GM10847 (cell line): ENCODE results near the gene ATP9A.

Experiments used
- POLR2A ChIP-seq: IDR thresholded peaks from 2 replicates; pipeline ENCODE4 v1.6.1; 2011; ENCODE audit not compliant: insufficient read length; ENCODE audit errors: extremely low read depth

The ATP9A gene

DNA sequence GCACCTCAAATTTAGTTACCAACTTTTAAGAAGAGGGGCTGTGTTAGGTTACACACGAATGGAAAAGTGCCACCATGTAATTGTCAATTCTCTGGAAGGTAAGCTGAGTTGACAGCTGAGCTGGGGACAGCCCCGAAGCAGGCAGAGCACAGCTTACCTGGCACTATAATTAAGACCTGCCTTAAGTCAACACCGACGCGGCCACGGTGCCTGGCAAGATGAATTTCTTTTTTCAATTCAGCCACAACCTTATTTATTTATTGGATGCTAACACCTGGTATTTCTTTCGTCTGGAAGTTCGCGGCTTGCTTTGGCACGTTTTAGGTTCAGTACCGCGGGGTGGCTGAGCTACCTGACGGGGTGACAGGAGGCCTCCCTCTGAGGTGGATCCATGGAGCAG is 185.1 kb downstream of the ATP9A start:
- no peak for TF ChIP-seq POLR2A

DNA sequence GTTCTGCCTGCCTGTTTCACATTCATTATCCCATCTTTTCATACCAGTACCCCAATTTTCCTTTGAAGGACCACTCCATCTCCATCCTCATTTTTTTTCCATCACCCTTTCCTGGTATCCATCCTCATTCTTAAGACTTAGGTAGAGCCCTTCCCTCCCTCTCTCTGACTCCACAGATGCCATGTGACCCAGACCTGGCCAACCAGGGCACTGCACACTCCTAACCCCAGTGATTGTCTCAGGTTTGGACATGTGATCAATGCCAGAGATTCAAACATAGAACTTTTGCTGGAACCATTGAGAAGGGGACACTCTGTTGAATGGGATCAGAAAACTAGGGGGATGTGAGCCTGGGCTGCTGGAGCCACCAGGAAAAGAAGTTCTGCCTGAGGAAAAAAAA is 186.6 kb downstream of the ATP9A start:
- no peak for TF ChIP-seq POLR2A

DNA sequence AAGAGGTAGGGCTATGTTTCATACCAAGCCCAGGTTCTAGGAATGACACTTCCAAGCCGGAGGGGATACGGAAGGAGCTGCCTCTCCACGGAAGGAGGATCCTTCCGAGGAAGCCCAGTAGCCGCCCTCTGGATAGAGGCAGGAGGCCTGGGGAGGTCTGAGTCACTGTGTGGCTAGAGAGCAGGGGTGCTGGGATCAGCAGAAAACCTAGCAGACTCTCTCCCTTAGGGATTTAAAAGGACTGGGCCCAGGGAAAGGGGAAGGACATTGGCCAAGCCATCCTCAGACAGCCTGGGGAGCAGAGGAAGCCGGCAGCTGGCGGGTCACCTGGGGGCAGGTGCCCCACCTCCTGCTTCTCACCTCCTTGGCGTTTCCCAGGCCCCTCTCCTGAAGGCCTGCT is 189.1 kb downstream of the ATP9A start:
- TF ChIP-seq POLR2A, result no peak

DNA sequence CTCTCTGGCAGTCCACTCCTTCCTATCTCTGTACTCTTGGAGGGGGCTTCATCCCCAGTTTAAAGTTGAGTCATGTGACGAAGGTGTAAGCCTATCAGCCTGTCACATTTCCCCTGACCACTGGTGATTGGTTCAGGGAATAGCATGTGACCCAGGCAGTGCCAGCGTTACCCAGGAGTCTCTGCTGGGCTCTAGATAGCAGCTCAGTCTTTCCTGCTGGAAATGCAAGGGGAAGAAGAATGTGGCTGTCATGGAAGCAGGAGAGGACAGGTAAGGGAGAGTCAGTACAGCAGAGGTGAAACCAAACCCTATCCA is 190.1 kb downstream of the ATP9A start:
- TF ChIP-seq POLR2A, result no peak

DNA sequence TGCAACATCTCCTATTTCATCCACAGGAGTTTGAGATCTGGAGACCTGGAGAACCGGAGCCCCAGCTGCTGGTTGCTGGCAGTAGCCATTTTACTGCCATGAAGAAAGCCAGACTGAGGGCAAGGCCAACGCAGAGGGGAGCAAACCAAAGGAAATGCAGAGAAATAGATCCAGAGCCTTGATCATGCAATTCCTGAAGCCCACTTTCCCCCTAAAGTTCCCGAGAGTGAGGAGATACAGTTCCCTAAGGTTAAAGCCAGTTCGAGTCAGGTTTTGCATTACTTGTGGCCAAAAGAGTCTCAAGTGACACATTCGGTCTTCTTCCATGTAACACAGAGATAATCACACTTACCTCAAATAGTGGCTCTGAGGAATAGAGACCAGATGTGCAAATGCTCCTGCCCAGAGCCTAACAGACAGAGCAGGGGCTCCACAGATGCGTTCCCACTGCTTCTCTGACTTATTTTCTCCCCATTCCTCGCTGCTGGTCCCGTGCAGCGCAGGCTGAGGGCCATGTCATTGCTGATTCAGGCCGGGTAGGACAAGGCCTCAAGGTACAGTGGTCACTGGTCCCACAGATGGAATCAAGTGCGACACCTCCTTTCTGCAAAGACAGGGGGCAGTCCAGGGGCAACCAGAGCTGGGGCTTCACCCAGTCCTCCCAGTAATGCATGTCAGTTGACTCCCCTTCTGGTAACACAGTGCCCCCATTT is 190.6 kb downstream of the ATP9A start:
- TF ChIP-seq POLR2A, result no peak

DNA sequence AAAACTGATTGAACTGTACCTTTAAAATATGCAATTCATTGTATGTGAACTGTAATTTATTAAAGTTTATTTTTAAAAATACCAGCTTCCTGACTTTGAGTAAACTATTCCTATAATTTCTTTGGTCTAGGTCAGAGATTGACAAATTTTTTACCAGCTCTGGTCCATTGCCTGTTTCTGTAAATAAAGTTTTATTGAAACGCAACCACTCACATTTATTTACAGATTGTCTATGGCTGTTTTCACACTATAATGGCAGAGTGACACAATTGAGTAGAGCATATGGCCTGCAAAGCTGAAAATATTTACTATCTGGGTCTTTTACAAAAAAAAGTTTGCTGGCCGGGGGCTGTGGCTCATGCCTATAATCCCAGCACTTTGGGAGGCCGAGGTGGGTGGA is 192.7 kb downstream of the ATP9A start:
- TF ChIP-seq POLR2A, result no peak

DNA sequence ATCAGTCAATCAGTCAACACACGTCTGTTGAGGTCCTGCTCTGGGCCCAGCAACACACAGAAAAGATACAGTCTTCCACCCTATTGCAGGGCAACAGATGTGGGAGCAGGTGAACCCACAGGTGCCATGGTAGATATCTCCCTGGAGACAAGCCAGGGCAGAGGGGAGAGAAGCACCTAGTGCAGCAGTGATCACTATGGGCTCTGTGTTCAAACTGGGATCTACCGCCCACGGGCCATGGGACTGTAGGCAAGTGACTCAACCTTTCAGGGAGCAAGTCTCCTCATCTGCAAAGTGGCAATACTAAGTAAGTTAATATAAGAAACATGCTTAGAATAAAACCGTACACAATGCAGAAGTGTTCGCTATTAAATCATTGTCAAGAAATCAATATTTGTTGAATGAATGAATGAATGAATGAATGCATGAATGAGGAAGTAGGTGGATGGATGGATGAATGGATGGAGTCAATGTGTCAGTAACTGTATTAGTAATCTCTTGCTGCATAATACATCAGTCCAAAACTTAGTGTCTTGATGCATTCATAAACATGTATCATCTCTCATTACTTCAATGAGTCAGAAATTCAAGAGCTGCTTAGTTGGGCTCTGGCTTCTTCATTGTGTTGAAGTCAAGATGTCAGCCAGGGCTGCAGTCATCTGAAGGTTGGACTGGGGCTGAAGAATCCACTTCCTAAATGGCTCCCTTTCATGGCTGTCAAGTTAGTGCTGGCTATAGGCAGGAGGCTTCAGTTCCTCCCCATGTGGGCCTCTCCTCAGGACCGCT is 193.7 kb downstream of the ATP9A start:
- no peak for TF ChIP-seq POLR2A

DNA sequence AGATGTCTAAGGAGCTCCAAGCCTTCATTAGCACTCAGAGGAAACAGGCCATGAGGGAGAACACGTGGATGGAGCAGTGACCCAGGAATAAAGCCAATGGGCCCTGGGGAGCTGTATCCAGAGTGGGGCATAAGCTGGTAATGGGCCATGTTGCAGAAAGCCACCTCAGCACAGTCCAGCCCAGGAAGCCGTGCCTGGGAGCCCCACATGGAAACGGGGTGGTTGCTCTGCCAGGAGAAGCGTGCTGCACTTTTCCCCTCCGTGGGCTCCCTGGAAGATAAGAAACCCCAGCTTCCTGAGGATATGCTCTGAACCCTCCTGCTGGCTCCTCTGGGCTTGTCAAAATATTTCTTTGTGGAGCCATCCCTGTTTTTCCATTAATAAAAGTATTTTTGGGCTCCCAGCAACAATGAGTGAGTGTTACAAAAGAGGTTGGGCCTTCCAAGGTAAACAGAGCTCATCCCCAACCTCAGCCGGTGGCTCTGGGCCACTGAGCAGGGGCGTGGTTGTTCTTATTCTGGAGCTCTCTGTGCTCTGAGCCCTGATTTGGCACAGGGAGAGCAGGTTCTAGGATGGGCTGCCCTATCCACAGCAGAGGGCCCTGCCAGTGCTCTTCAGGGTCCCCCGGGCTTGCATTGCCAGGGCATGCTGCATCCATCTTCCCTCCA is 194.5 kb downstream of the ATP9A start:
- TF ChIP-seq POLR2A, result no peak

DNA sequence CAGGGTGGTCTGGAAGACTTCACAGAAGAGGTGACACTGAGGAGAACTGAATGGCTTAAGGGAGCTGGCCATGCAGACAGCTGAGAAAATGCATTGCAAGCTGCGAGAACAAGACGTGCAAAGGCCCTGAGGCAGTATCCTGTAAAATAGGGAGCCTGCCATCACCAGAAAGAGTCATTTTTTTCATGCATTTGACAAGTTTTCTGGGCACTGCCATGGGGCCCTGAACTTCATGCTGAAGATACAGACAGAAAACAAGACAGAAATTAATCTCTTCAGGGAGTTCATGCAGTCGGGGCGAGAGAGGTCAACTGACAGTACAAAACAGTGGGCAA is 196.8 kb downstream of the ATP9A start:
- no peak for TF ChIP-seq POLR2A

DNA sequence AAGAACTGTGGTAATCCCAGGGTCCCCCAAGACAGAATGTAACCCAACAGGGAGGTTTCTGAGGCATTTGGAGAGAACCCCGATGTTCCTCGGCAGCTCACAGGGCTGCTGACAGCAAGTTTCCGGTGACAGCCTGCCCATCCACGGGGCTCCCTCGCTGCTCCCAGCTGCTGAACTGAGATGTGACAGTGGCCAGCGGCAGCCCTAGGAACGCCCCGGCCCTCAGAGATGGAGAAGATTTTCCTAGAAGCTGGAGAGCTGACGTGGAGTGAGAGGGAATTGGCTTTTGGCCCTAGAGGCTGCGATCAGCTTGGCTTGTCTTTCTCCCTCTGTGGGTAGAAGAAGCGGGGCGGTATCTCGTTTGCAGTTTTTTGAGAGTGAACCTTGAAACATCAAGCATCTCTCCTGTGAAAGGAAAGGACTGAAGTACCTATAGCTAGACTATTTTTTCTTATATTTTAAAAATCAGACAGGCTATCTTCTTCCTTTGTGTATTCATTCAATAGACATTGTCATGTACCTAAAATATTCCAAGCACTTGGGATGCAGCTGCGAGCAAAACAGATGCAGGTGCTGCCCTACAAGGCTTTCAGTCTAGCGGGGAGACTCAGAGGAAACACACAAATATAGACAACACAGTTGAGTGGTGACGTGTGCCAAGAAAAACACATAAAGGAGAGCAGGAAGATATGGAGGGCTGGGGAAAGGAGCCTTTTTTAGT is 197.3 kb downstream of the ATP9A start:
- TF ChIP-seq POLR2A, result no peak

DNA sequence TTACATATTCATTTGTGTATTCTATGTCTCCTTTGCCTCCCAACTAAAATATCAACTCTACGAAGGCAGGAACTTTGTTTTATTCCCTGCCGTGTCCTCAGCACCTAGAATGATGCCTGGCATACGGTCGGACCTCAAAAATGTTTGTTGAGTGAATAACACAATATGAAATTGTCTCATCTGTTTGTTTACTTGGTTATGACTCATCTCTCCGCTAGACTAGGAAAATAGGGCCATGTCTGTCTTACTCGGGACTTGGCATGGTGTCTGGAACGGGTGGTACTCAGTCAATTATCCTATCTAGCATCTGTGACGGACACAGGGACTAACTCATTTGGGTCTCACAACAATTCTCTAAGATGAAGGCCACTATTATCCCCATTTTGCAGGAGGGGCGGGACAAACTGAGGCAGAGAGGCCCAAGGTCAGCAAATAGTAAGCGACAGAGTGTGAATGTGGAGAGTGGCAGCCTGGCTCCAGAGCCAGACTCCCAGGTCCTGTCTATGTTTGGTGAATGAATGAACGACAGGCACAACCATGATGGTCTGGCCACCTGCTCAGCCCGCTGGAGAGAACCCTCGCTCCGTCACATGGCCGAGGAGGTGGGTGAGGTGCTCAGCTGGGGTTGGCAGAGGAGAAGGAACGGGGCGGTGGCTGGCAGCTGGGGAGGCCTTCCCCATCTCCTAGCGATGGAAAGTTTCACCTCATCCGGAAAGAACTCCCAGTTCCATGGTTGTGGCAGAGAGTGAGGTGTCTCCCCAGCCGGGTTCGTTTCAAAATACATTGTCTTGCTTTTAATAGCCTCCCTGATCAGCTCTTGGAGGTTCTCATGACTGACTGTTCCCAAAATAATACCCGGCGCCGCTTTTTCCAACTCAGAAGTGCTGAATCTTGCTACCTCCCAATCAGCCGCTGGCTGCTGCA is 198.1 kb downstream of the ATP9A start:
- no peak for TF ChIP-seq POLR2A

DNA sequence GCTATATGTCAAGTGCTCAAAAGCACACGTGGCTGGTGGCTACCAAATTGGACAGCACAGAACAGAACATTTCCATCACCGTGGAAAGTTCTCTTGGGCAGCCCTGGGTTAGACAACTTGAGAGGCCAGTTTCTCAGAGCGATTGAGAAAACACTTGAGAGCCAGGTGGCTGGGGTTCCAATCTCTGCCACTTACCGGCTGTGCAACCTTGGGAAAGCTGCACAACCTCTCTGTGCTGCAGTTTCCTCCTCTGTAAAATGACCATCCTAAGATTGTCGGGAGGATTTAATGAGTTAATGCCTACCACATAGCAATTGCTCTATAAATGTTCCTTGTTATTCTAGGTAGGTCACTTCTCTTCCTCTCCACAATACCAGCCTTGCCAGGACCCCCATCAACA is 200.6 kb downstream of the ATP9A start:
- no peak for TF ChIP-seq POLR2A

DNA sequence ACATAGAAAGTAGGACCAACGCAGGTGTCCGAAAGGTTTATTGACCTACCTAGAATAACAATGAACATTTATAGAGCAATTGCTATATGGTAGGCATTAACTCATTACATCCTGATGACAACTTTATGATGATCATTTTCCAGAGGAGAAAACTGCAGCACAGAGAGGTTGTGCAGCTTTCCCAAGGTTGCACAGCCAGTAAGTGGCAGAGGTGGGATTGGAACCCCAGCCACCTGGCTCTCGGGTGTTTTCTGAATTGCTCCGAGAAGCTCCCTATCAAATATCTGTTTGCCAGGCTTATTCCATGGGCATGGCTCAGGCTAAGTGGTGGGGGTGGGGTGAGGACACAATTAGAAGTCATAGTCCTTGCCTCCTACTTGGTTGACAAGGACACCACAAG is 201.6 kb downstream of the ATP9A start:
- no peak for TF ChIP-seq POLR2A

DNA sequence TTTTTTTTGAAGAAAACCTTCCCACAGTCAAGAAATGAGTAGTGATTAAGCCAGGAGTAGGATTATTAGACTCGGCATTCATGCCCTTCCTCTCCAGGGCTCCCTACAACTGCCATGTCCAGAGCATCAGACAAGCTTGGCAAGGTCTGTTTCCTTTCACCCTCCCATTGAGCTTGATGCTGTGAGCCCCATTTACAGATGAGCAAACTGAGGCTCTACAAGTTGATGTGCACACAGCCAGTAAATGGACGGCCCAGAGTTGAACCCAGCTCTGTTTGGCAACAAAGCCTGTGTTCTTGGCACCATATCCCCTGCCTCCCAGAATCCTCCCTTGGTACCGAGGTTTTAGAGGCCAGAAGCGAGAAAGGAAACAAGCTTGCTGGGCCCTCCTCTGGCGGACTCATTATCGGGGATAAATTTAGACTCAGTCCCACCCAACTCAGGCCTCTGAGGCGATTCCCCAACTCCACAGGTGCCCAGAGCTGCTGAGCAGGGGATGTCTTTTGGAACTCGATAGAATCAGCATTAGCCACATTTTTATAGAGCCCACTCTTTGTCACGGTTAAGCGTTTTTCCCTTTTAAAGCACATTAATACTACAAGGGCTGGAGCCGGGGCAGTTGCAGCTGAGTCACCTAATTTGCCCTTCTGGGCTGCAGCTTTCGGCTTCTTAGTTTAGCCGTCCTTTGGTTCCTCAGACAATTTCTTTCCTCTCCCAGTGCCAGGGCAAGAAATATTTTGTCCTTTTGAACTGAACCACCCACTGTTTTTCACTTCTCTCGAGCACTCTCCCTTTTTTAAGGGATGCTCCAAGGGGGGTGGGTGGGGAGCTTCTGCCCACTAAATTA is 202.7 kb downstream of the ATP9A start:
- TF ChIP-seq POLR2A, result no peak
